Right lobe of liver (tissue), 4 donors: ENCODE measurements around the gene SPDYE1.

Experiments
- POLR2A ChIP-seq: fragments of 450-650 bp; IDR thresholded peaks from one replicate; pipeline ENCODE4 v1.6.1; 2017; ENCODE audit warnings: antibody characterized with exemption, mild to moderate bottlenecking
- TF ChIP-seq, protein P1 (sequence below), 4 donors: fragments of 200-600 bp in 3 of 4; fragments of 450-650 bp in 1 of 4; IDR thresholded peaks; one replicate each; pipeline versions ENCODE4 v1.5.1 to v1.8.0; 2016 to 2022; ENCODE audit warnings: antibody characterized with exemption in 4 of 4, mild to moderate bottlenecking in 2 of 4
- donor health status: DM: no; HTN: no; CAD: no.
- donor health status: DM: no; HTN: no; CAD: no.
- donor health status: DM: no; HTN: yes; CAD: no.

- TF ChIP-seq, protein P1, sequence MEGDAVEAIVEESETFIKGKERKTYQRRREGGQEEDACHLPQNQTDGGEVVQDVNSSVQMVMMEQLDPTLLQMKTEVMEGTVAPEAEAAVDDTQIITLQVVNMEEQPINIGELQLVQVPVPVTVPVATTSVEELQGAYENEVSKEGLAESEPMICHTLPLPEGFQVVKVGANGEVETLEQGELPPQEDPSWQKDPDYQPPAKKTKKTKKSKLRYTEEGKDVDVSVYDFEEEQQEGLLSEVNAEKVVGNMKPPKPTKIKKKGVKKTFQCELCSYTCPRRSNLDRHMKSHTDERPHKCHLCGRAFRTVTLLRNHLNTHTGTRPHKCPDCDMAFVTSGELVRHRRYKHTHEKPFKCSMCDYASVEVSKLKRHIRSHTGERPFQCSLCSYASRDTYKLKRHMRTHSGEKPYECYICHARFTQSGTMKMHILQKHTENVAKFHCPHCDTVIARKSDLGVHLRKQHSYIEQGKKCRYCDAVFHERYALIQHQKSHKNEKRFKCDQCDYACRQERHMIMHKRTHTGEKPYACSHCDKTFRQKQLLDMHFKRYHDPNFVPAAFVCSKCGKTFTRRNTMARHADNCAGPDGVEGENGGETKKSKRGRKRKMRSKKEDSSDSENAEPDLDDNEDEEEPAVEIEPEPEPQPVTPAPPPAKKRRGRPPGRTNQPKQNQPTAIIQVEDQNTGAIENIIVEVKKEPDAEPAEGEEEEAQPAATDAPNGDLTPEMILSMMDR (IDR thresholded peaks at IDR 0.05): no peak
- TF ChIP-seq POLR2A: no peak
Observed at GRCh38 chr7:43960933-43961332, 36.8 kb upstream of the SPDYE1 start.
